Measurements from ENCODE around the gene BST2.
"Not testable (repeated sequence)": the region's sequence is repeated elsewhere in the genome, so short reads cannot be mapped to it uniquely, and the experiment has no call there.

Gene BST2

GRCh38 chr19:17385878-17386611 is 19.4 kb downstream of the BST2 start:
- no peak for DNase-seq

DNA sequence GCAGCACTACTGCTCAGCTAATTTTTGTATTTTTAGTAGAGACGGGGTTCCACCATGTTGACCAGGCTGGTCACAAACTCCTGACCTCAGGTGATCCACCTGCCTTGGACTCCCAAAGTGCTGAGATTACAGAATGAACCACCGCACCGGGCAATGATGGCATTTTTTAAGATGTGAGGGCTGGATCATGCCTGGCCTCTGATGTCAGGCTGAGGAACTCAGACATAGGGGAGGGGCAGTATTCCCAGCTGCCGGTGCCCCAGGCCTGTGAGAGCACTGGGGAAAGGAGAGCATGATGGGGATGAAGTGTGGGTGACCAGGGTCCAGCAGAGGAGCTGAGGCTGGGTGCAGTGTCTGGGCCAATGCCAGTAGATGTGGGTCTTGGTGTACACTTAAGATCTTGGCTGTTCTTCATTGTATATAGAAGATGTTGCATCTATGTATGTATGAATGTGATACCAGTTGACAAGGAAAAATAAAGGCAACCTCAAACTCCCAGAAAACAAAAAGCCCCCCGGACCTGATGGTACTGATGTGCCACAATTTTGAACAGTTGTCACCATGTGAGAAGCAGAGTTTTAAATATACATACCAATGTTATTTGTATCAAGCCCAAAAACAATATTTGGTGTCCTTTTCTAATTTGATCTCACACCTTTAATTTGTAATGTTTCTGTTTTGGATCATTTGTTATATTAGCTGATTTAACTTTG is 24.8 kb downstream of the BST2 start:
- no peak for DNase-seq

DNA sequence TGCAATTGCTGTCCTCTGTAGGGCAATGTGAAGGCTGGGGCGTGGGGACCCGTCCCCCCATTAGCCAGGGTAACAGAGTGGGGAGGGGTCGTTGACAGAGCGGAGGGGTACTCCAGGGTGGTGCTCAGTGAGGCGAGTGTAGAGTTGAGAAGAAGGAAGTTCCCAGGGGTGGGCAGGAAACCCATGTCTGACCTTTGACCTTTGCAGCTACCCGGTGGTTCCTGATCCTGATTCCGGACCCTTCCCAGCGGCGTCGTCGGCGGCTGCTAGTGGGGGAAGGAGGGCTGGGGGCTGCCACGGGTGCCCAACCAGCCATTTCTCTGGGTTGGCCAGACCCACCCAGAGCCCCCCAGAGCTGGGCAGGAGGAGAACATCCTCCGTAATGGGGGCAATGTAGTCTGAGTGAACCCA is 26.2 kb downstream of the BST2 start:
- no peak for DNase-seq

DNA sequence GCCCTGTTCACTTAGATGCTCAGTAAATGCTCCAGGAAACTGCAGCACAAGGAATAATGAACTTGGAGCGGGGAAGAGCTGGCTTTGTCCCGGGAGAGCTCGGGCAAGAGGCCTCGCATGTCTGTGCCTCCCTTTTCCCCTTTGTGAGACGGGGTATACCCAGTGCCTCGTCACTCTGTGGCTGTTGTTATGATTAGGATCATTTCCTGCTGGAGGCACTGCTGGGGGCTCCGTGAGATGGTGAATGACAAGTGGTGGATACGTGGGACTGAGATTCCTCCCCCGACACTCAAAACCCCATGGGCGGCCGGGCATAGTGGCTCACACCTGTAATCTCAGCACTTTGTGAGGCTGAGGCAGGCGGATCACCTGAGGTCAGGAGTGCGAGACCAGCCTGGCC is 27.2 kb downstream of the BST2 start:
- DNase-seq, result no peak

DNA sequence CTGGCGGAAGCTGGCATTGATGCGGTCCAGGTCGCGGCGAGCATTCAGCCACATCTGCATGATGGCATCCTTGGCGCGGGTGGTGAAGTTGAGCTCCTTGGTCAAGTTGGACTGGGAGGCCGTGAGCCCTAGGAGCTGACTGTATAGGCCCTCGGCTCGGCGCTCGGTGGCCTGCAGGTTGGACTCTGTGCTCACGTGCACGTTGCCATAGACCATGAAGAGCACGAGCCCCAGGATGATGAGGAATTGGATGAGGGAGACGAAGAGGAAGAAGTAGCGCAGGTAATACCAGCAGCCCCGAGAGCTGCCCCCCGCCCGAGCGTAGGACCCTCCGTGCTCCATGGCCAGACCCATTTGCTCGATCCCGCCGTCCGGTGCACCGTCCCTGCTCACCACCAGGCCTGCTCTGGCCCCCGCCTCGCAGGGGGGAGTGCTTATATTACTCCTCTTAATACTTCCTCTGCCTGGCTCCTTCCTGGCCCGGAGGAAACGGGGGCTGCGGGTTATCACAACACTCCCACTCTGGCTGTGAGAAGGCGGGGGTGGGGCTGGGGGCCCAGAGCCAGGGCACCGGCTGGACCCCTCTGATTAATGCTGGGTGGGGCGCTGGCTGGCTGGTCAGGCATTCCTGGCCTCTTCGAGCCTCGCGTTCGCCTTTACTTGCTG is 28.4 kb downstream of the BST2 start, which contains the start of gene PLVAP:
Gene PLVAP (minus strand): TSS at position 408 of the 666 bp plus-strand sequence. CDS start 54 bp downstream, at position 354.
- no peak for DNase-seq

- DNase-seq, result peak in 1 of 2 donors; percentile 13
These were observed 35.3 kb downstream of the BST2 start for GRCh38 chr19:17370026-17370587.

GRCh38 chr19:17365361-17365760 is 40.1 kb downstream of the BST2 start:
- DNase-seq, result no peak

GRCh38 chr19:17363852-17364605 is 41.4 kb downstream of the BST2 start:
- DNase-seq, result not testable (repeated sequence)

GRCh38 chr19:17359905-17360800 is 45.3 kb downstream of the BST2 start:
- DNase-seq, result no peak

DNA sequence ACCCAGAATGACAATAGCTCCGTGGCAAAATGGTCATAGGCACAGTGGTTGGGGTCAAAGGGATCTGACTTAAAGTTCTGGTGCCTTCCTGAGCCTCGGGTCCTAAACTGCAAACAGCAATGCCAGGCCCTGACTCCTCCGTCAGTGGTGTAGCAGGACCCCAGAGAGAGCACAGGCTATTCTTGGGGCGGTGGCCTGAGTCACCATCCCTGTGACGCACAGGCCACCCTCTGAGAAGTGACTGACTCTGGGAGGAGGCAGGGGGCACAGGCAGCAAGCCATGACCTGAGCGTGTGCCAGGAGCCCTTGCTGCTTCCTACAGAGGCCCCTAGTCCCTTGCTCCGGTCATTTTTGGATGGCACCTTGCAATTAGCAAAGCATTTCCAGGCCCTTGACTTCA is 47.0 kb downstream of the BST2 start:
- DNase-seq, result no peak

- DNase-seq, result no peak
These were observed 47.7 kb downstream of the BST2 start for GRCh38 chr19:17357724-17358123.

DNA sequence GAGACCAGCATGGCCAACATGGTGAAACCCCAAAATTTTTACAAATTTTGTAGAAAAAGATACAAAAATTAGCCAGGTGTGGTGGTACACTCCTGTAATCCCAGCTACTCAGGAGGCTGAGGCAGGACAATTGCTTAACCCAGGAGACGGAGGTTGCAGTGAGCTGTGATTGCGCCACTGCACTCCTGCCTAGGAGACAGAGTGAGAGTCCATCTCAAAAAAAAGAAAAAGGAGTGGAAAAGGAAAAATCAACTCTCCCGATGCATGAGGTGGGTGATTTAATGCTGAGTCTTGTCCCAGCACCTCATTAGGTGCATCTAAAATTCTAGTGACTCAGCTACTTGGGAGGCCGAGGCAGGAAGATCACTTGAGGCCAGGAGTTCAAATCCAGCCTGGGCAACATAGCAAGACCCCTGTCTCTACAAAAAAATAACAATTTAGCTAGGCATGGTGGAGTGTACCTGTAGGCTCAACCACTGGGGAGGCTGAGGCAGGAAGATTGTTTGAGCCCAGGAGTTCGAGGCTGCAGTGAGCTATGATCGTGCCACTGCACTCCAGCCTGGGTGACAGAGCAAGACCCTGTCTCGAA is 48.3 kb downstream of the BST2 start:
- DNase-seq, result no peak

GRCh38 chr19:17353386-17353785 is 52.0 kb downstream of the BST2 start:
- DNase-seq, result no peak

All from hippocampal formation (tissue), 2 donors.